HL-60 (cell line): ENCODE results near the gene CAMTA1.

ENCODE experiments used
- POLR2AphosphoS5 ChIP-seq: IDR thresholded peaks from 2 replicates; pipeline ENCODE4 v1.6.1; 2012; ENCODE audit warnings: low read depth
- REST ChIP-seq: IDR thresholded peaks from 2 replicates; pipeline ENCODE4 v1.6.1; 2012; ENCODE audit warnings: low read depth; ENCODE audit not compliant: insufficient replicate concordance
- SPI1 ChIP-seq: IDR thresholded peaks from 2 replicates; pipeline ENCODE4 v1.6.1; 2012; ENCODE audit warnings: low read depth, mild to moderate bottlenecking, borderline replicate concordance
- TF ChIP-seq, protein P1 (sequence below): IDR thresholded peaks from one replicate; pipeline ENCODE4 v1.5.1; 2011; ENCODE audit warnings: low read length, control low read depth, inconsistent platforms; ENCODE audit not compliant: insufficient read depth

DNA sequence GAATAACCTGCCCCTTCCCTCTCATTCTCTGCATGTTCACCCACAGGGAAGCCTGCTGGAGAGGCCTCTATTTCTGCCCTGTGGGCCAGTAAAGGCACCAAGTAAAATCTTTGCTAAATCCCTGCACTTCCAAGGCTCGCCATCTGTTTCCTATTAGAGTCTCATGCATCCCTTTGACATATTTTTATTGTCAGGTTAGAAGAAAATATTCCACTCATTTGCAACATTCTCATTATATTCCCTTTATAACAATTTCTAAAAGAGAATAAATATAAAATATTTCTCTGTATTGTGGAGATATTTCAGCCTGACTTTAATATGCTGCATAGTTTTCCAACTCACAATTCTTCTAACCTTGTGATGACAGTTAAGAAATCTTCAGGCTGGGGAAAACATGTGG is 645.4 kb downstream of the CAMTA1 start:
- TF ChIP-seq, protein P1, sequence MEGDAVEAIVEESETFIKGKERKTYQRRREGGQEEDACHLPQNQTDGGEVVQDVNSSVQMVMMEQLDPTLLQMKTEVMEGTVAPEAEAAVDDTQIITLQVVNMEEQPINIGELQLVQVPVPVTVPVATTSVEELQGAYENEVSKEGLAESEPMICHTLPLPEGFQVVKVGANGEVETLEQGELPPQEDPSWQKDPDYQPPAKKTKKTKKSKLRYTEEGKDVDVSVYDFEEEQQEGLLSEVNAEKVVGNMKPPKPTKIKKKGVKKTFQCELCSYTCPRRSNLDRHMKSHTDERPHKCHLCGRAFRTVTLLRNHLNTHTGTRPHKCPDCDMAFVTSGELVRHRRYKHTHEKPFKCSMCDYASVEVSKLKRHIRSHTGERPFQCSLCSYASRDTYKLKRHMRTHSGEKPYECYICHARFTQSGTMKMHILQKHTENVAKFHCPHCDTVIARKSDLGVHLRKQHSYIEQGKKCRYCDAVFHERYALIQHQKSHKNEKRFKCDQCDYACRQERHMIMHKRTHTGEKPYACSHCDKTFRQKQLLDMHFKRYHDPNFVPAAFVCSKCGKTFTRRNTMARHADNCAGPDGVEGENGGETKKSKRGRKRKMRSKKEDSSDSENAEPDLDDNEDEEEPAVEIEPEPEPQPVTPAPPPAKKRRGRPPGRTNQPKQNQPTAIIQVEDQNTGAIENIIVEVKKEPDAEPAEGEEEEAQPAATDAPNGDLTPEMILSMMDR, result no peak
- TF ChIP-seq POLR2AphosphoS5 (no peak), SPI1 (no peak), REST (no peak)
